H9 (cell line): Measurements from ENCODE around the gene ADGRB3. TPM values are rescaled to one million over a fixed set of nuclear protein-coding genes. Genes with fewer than 3 reads are reported as not detected.

Source experiments
- DNase-seq: peaks from one replicate; pipeline ENCODE4 v3.0.0-alpha.2; 2017
- H2AFZ ChIP-seq: one replicate; pipeline ENCODE4 v1.6.1; 2013; ENCODE audit warnings: mild to moderate bottlenecking, low read length, control low read depth, moderate library complexity
- H2AK5ac ChIP-seq: 2 replicates; pipeline ENCODE4 v1.6.1; 2013; ENCODE audit warnings: low read length, control low read depth, mixed read lengths; ENCODE audit not compliant: insufficient read length
- H2BK120ac ChIP-seq: one replicate; pipeline ENCODE4 v1.6.1; 2013; ENCODE audit warnings: low read depth, mild to moderate bottlenecking, low read length, control low read depth, inconsistent platforms; ENCODE audit not compliant: poor library complexity, severe bottlenecking
- H2BK12ac ChIP-seq: 2 replicates; pipeline ENCODE4 v1.6.1; 2013; ENCODE audit warnings: low read length, control low read depth, mixed read lengths, low read depth; ENCODE audit not compliant: insufficient read length
- H2BK15ac ChIP-seq: 2 replicates; pipeline ENCODE4 v1.6.1; 2013; ENCODE audit warnings: low read depth, low read length, control low read depth
- H2BK20ac ChIP-seq: one replicate; pipeline ENCODE4 v1.6.1; 2013; ENCODE audit warnings: low read depth, mild to moderate bottlenecking, low read length, control low read depth, inconsistent platforms; ENCODE audit not compliant: poor library complexity, severe bottlenecking
- H2BK5ac ChIP-seq: 2 replicates; pipeline ENCODE4 v1.6.1; 2013; ENCODE audit warnings: low read length, control low read depth, mixed read lengths; ENCODE audit not compliant: insufficient read length
- H3K14ac ChIP-seq: 2 replicates; pipeline ENCODE4 v1.6.1; 2013; ENCODE audit warnings: low read length, control low read depth; ENCODE audit not compliant: insufficient read depth
- H3K18ac ChIP-seq: 2 replicates; pipeline ENCODE4 v1.6.1; 2013; ENCODE audit warnings: low read depth, mild to moderate bottlenecking, mixed read lengths, low read length, control low read depth; ENCODE audit not compliant: insufficient read length
- H3K23ac ChIP-seq: 2 replicates; pipeline ENCODE4 v1.6.1; 2013; ENCODE audit warnings: low read length, control low read depth, mixed read lengths, low read depth; ENCODE audit not compliant: insufficient read length
- H3K23me2 ChIP-seq: 2 replicates; pipeline ENCODE4 v1.6.1; 2013; ENCODE audit warnings: low read depth, mild to moderate bottlenecking, mixed read lengths, low read length, control low read depth; ENCODE audit not compliant: insufficient read length, poor library complexity, severe bottlenecking
- H3K27ac ChIP-seq: 2 replicates; pipeline ENCODE4 v1.5.1; 2013; ENCODE audit warnings: low read length, control low read depth, mixed read lengths, low read depth; ENCODE audit not compliant: insufficient read length
- H3K27me3 ChIP-seq: 2 replicates; pipeline ENCODE4 v1.6.1; 2013; ENCODE audit warnings: low read length, control low read depth, inconsistent platforms; ENCODE audit not compliant: insufficient read depth
- H3K4ac ChIP-seq: 2 replicates; pipeline ENCODE4 v1.6.1; 2013; ENCODE audit warnings: low read depth, mild to moderate bottlenecking, control low read depth, inconsistent platforms, low read length, moderate library complexity
- H3K4me1 ChIP-seq: 2 replicates; pipeline ENCODE4 v1.6.1; 2013; ENCODE audit warnings: low read length, control low read depth, inconsistent platforms; ENCODE audit not compliant: insufficient read depth
- H3K4me2 ChIP-seq: 2 replicates; pipeline ENCODE4 v1.6.1; 2013; ENCODE audit warnings: low read length, control low read depth, mixed read lengths; ENCODE audit not compliant: insufficient read length, insufficient read depth
- H3K56ac ChIP-seq: 2 replicates; pipeline ENCODE4 v1.6.1; 2013; ENCODE audit warnings: low read depth, mild to moderate bottlenecking, mixed read lengths, low read length, control low read depth; ENCODE audit not compliant: insufficient read length
- H3K79me1 ChIP-seq: 2 replicates; pipeline ENCODE4 v1.6.1; 2013; ENCODE audit warnings: low read depth, mild to moderate bottlenecking, moderate library complexity, low read length, control low read depth, inconsistent platforms; ENCODE audit not compliant: insufficient read depth, poor library complexity, severe bottlenecking
- H3K79me2 ChIP-seq: 2 replicates; pipeline ENCODE4 v1.6.1; 2013; ENCODE audit warnings: low read length, control low read depth, inconsistent platforms; ENCODE audit not compliant: insufficient read depth
- H3K9ac ChIP-seq: 2 replicates; pipeline ENCODE4 v1.6.1; 2013; ENCODE audit warnings: low read length, control low read depth, mixed read lengths; ENCODE audit not compliant: insufficient read length; ENCODE audit errors: extremely low read depth
- H3K9me3 ChIP-seq: one replicate; pipeline ENCODE4 v1.6.1; 2013; ENCODE audit warnings: low read depth, low read length, inconsistent platforms; ENCODE audit not compliant: control insufficient read depth
- H3T11ph ChIP-seq: one replicate; pipeline ENCODE4 v1.6.1; 2013; ENCODE audit warnings: mild to moderate bottlenecking, low read length, control low read depth, inconsistent platforms
- H4K20me1 ChIP-seq: one replicate; pipeline ENCODE4 v1.6.1; 2013; ENCODE audit not compliant: control insufficient read depth, insufficient read length, insufficient read depth
- H4K5ac ChIP-seq: 2 replicates; pipeline ENCODE4 v1.6.1; 2013; ENCODE audit warnings: low read depth, mild to moderate bottlenecking, mixed read lengths, low read length, control low read depth; ENCODE audit not compliant: insufficient read length
- H4K8ac ChIP-seq: replicated peaks from 2 replicates; pipeline ENCODE4 v1.6.1; 2013; ENCODE audit warnings: low read length, control low read depth, mixed read lengths, low read depth; ENCODE audit not compliant: insufficient read length
- H4K91ac ChIP-seq: 2 replicates; pipeline ENCODE4 v1.6.1; 2013; ENCODE audit warnings: low read depth, mild to moderate bottlenecking, moderate library complexity, mixed read lengths, low read length, control low read depth; ENCODE audit not compliant: insufficient read length
- H3K27ac Mint-ChIP-seq, 3 experiments: 2 replicates in 2 of 3; 3 replicates in 1 of 3; pipeline ENCODE4 v1.8.0; 2020 to 2021; ENCODE audit warnings: mixed read lengths in 3 of 3, mild to moderate bottlenecking in 1 of 3, moderate library complexity in 1 of 3
- H3K27me3 Mint-ChIP-seq: 2 replicates; pipeline ENCODE4 v1.8.0; 2021; ENCODE audit warnings: low read depth, mild to moderate bottlenecking, moderate library complexity, mixed read lengths
- H3K36me3 Mint-ChIP-seq, 3 experiments: 2 replicates in 2 of 3; 3 replicates in 1 of 3; pipeline ENCODE4 v1.8.0; 2020 to 2021; ENCODE audit warnings: low read depth in 3 of 3, mixed read lengths in 3 of 3; ENCODE audit not compliant: insufficient read depth in 1 of 3
- H3K4me1 Mint-ChIP-seq, 2 experiments: 2 replicates each; pipeline ENCODE4 v1.8.0; 2020; ENCODE audit warnings: mixed read lengths in 2 of 2
- H3K4me3 Mint-ChIP-seq, 2 experiments: 2 replicates in 1 of 2; 3 replicates in 1 of 2; pipeline ENCODE4 v1.8.0; 2020 to 2021; ENCODE audit warnings: mild to moderate bottlenecking in 2 of 2, mixed read lengths in 2 of 2, moderate library complexity in 1 of 2
- H3K9me3 Mint-ChIP-seq, 2 experiments: 2 replicates in 1 of 2; 3 replicates in 1 of 2; pipeline ENCODE4 v1.8.0; 2020; ENCODE audit warnings: mild to moderate bottlenecking in 2 of 2, mixed read lengths in 2 of 2, moderate library complexity in 1 of 2
- CTCF ChIP-seq: fragments of 200-600 bp; sonication (generic); conservative IDR thresholded peaks from 3 replicates; pipeline ENCODE4 v1.8.0; 2021; ENCODE audit warnings: antibody characterized with exemption, mild to moderate bottlenecking
- WGBS: extraction: QIAGEN DNeasy Blood & Tissue Kit; methylation state at CpG from one replicate; pipeline ENCODE4 v1.1.7; 2013; ENCODE audit warnings: missing lambda C conversion rate, low lambda C conversion rate, mixed read lengths; ENCODE audit not compliant: insufficient read length; ENCODE audit errors: extremely low coverage; 5-methylcytosine and 5-hydroxymethylcytosine counted together
- total RNA-seq: library from RNA; stranded (reverse); gene quantifications from 2 replicates; pipeline ENCODE4 v1.2.1, GENCODE V29; 2021

The ADGRB3 gene
- total RNA-seq, 1 experiment from 2014 or later = 0.37 TPM

GRCh38 chr6:69378326-69378725, 743.2 kb downstream of the ADGRB3 start:
- no peaks in the 10 kb centered on the region for H3K4me1 ChIP-seq
- no peak overlapping the region for H4K91ac ChIP-seq
- H4K5ac ChIP-seq = no peak overlapping the region
- H2BK120ac ChIP-seq = no peak overlapping the region
- no peaks in the 10 kb centered on the region for H3K79me1 ChIP-seq
- H3K9me3 ChIP-seq = no peaks in the 10 kb centered on the region
- H2BK5ac ChIP-seq = no peak overlapping the region
- Mint-ChIP-seq H3K4me3 (no peak overlapping the region), H3K27ac (no peak overlapping the region), H3K9me3 (no peaks in the 10 kb centered on the region), H3K36me3 (no peaks in the 10 kb centered on the region), H3K27me3 (no peaks in the 10 kb centered on the region), H3K4me1 (peaks cover 5 to 7% of the 10 kb centered on the region in 2 experiments; a peak in 2 of 4 replicates)
- H3K56ac ChIP-seq = no peak overlapping the region
- H3K4me2 ChIP-seq = no peak overlapping the region
- no CpG with 5 or more reads among the region's 1 CpG for WGBS
- no peak overlapping the region for H2BK15ac ChIP-seq
- H2BK12ac ChIP-seq = no peak overlapping the region
- no peaks in the 10 kb centered on the region for H3K27me3 ChIP-seq
- no peak overlapping the region for H3K23ac ChIP-seq
- H4K8ac ChIP-seq = no peak overlapping the region
- no peak overlapping the region for H3K14ac ChIP-seq
- no peaks in the 10 kb centered on the region for H3K79me2 ChIP-seq
- TF ChIP-seq CTCF = no peak
- no peak overlapping the region for H3K9ac ChIP-seq
- no peak overlapping the region for H3K4ac ChIP-seq
- no peak overlapping the region for H3K27ac ChIP-seq
- no peak overlapping the region for H3K18ac ChIP-seq
- H3K23me2 ChIP-seq = no peaks in the 10 kb centered on the region
- DNase-seq = no peak
- no peak overlapping the region for H2AK5ac ChIP-seq
- H3T11ph ChIP-seq = no peak overlapping the region
- no peak overlapping the region for H2AFZ ChIP-seq
- H4K20me1 ChIP-seq = no peaks in the 10 kb centered on the region
- no peak overlapping the region for H2BK20ac ChIP-seq
